22Rv1 (cell line): ENCODE results near the gene C10orf71.

Experiments
- H3K27ac ChIP-seq: fragments of 450-650 bp; 2 replicates; pipeline ENCODE4 v1.5.1; 2017
- ZFX ChIP-seq: fragments of 450-650 bp; IDR thresholded peaks from 2 replicates; pipeline ENCODE4 v1.6.1; 2017; ENCODE audit warnings: antibody characterized with exemption, borderline replicate concordance
- TF ChIP-seq, protein P1 (sequence below): fragments of 450-650 bp; IDR thresholded peaks from 2 replicates; pipeline ENCODE4 v1.5.1; 2017; ENCODE audit warnings: mild to moderate bottlenecking

The C10orf71 gene

DNA sequence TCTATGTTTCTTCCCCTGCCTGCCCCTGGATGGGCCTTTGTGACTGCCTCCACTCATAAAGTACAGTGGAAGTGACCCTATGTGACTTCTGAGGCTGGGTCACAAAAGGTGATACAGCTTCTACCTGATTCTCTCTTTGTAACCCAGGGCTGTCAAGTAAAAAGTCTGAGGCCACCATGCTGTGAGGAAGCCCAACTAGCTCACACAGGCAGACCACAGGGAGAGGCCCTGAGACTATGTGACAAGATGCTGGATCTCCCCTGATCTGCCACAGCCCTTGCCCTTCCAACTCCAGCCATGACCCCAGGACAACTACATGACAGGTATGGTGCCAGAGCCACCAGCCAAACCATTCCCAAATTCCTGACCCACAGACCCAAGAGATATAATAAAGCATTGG lies 51.2 kb downstream of the C10orf71 start:
- TF ChIP-seq ZFX = no peak
- TF ChIP-seq, protein P1, sequence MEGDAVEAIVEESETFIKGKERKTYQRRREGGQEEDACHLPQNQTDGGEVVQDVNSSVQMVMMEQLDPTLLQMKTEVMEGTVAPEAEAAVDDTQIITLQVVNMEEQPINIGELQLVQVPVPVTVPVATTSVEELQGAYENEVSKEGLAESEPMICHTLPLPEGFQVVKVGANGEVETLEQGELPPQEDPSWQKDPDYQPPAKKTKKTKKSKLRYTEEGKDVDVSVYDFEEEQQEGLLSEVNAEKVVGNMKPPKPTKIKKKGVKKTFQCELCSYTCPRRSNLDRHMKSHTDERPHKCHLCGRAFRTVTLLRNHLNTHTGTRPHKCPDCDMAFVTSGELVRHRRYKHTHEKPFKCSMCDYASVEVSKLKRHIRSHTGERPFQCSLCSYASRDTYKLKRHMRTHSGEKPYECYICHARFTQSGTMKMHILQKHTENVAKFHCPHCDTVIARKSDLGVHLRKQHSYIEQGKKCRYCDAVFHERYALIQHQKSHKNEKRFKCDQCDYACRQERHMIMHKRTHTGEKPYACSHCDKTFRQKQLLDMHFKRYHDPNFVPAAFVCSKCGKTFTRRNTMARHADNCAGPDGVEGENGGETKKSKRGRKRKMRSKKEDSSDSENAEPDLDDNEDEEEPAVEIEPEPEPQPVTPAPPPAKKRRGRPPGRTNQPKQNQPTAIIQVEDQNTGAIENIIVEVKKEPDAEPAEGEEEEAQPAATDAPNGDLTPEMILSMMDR = no peak
- no peak overlapping the region for H3K27ac ChIP-seq

DNA sequence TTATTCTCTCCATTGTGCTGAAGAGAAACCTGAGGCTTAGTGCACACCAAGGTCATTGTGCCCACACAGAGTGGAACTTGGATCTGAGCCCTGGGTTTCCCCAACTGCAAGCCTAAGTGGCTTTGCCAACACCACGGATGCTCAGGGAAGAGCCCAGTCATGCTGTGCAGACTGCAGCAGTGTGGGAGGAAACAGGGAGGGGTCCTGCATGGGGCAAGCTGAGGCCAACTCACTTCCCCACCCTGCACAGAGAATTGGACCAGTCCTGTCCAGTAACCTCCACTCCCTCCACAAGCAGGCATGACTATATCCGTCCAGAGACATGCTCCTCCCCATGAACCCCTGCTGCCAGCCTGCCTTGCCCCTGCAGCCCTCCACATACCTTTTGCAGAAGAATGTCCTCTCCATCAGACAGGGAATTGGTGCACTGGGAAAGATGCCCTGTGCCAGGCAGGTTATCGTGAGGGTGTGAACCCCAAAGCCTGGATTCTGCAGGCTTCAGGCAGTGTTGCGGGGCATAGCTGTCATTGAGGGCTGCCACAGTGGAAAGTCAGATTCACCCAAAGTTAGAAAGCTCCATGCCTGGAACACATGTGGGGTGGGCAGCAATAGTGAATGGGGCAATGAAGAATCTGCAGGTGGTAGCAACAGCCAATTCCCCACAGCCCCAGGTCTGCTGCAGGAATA lies 52.0 kb downstream of the C10orf71 start:
- TF ChIP-seq, protein P1 = no peak
- no peak for TF ChIP-seq ZFX
- H3K27ac ChIP-seq = no peak overlapping the region

DNA sequence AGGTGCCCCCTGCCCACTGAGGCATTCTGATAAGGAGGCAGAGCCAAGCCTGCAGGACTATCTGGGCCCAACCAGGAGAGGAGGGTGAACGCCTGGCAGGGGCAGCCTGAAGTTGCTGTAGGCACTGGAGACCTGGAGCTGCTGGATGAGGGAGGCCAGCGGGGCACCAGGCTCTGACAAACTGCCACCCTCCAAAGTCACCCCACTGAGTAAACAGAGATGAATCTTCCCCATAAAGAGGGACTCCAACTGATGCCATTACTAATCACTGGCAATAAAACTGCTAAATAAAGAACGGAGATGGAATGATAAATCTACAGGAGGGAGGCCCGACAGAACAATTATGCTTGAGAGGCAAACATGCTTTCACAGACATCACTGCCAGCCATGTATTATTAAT lies 52.7 kb downstream of the C10orf71 start:
- TF ChIP-seq, protein P1 = no peak
- TF ChIP-seq ZFX = no peak

DNA sequence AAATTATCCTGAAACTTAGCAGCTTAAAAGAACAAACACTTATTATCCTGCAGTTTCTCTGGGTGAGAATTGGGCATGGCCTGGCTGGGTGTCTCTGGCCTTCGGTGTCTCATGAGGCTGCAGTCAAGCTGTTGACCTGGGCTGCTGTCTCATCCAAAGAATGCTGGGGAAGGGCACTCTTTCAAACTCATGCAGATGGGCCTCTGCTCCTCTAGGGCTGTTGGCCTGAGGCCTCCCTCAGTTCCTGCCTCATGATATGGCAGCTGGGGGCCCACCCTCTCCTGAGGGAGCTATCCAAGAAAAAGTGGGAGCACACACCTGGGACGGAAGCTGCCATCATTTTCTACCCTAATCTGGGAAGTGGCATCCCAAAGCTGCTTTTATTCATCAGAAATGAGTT lies 53.4 kb downstream of the C10orf71 start:
- no peak for TF ChIP-seq ZFX
- TF ChIP-seq, protein P1 = no peak
- H3K27ac ChIP-seq = no peak overlapping the region

More for the DNA sequence above, 52.7 kb downstream of the C10orf71 start:
- no peak overlapping the region for H3K27ac ChIP-seq

DNA sequence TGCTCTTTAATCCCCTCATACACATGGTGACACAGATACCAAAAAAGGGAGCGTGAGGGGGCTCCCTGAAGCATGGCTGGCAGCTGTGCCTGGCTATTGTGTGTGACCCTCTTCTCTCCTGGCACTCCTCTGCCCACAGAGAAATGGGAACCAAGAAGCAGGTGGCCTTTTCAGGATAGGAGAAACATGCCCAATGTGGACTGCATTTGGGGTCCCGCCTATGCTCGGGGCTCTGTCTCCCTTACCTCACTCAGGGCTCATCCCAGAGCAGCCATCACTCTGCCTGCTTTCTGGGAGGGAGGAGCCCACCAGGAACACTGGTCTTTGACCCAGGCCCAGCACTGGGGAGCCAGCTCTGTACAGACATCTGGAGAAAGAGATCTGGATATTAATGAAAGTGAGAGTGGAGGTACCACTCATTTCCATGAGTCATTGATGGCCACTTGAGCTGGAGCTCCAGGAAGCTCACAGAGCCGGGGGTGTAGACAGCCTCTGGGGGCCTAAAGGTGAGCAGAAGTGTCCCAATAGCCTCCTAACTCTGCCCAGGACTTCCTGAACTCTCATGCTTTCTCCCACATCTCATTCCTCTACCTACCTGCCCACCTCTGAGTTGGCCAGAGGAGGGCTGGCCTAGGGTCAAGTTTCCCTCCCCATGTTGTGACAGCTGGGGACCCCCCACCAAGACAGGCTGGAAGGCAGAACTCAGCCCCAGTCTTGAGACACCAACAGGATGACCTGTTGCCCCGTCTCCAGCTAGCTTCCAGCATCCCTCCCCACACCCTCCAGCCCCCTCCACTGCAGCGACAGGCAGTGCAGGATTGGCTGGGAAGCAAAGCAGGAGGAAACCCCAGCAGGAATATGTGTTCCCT lies 54.3 kb downstream of the C10orf71 start:
- TF ChIP-seq, protein P1 = no peak
- TF ChIP-seq ZFX = no peak
- no peak overlapping the region for H3K27ac ChIP-seq

DNA sequence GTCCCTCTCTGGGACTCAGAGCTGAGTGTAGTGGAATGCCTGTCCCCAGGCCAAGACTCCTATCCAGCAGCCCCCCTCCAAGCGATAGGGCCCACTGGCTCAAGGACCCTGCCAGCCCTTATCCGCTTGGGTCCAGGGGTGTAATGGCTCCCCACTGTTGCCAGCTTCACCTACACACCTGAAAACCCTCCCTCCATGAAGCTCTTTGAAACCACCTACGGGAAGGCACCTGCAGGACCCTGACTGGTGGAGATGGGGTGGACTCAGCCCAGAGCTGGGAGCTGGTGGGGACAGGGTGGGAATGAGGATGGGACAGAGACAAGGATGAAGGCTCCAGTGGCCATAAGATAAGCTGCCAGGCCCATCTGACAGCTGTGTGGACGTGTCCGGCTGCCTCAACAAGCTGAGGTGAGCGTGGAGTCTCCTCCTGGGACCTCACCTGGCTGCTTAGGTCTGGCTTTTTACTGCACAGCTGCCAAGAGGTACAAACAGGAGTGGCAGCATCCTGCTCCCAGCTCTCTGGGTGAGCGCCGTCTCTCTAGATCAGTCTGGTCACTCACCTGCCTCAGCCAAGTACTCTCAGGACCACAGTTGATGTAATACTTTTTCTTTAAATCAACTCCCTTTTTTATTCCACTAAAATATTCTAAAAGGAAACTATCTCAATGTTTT lies 55.1 kb downstream of the C10orf71 start:
- TF ChIP-seq, protein P1 = no peak
- H3K27ac ChIP-seq = no peak overlapping the region
